Measurements from ENCODE around the gene MEGF9. TPM values are rescaled to one million over a fixed set of nuclear protein-coding genes. Genes with fewer than 3 reads are reported as not detected.

The MEGF9 gene
- total RNA-seq, 3 donors from 2014 or later, result 6.3 to 16.7 (median 9.3) TPM

DNA sequence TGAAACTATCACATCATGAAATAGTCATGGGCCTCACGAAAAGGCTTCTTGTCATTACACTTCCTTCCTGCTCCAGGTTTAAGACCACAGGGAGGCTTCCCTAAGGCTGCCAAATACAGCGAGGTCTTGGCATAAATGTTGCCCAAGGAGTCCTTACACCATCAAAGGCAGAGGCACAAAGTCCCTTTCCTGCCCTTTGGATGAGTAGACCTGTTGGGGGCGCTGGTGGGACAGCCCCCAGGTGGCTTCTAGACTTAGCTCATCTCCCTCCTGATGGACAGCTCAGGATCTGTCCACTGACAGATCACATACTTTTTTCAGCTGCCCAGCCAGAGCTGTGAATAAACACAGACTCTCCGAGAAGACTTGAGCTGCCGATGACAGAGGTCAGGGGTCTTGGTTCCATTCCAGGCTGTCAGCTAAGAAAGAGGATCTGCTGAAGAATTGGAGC lies 15.5 kb upstream of the MEGF9 start:
- TF ChIP-seq, protein P1, sequence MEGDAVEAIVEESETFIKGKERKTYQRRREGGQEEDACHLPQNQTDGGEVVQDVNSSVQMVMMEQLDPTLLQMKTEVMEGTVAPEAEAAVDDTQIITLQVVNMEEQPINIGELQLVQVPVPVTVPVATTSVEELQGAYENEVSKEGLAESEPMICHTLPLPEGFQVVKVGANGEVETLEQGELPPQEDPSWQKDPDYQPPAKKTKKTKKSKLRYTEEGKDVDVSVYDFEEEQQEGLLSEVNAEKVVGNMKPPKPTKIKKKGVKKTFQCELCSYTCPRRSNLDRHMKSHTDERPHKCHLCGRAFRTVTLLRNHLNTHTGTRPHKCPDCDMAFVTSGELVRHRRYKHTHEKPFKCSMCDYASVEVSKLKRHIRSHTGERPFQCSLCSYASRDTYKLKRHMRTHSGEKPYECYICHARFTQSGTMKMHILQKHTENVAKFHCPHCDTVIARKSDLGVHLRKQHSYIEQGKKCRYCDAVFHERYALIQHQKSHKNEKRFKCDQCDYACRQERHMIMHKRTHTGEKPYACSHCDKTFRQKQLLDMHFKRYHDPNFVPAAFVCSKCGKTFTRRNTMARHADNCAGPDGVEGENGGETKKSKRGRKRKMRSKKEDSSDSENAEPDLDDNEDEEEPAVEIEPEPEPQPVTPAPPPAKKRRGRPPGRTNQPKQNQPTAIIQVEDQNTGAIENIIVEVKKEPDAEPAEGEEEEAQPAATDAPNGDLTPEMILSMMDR (IDR thresholded peaks at IDR 0.05), result no peak
- H3K4me3 ChIP-seq, result no peak overlapping the region
- ATAC-seq (no peak), DNase-seq (no peak)
- H3K36me3 ChIP-seq (ENCODE audit: low read depth), result no peaks in the 10 kb centered on the region
- H3K9me3 ChIP-seq, result no peaks in the 10 kb centered on the region
- intact Hi-C loops (cut with DNase I, micrococcal nuclease), result no loop called here
- H3K4me1 ChIP-seq (ENCODE audit: low read depth), result no peaks in the 10 kb centered on the region

DNA sequence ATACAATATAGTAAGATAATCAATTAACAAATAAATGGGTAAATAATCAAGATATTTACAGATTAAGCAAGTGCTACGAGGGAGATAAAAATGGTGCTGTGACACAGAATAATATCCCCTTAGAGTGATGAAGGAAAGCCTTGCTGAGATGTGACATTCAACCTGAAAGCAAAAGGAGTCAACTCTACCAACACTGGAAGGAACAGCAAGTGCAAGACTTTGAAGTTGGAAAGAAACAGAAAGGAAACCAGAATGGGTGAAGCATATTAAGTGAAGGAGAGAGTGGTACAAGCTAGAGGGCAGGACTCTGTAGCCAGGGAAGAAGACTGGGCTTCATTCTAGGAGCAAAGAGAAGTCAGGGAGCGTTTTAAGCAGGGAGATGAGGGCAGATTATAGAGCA lies 12.2 kb upstream of the MEGF9 start:
- Histone ChIP-seq H3K9me3 (no peaks in the 10 kb centered on the region), H3K4me3 (no peak overlapping the region), H3K4me1 (ENCODE audit: low read depth) (no peaks in the 10 kb centered on the region), H3K36me3 (ENCODE audit: low read depth) (no peaks in the 10 kb centered on the region)
- ATAC-seq (no peak), DNase-seq (no peak)
- TF ChIP-seq, protein P1 (IDR thresholded peaks at IDR 0.05), result no peak
- intact Hi-C loops (cut with DNase I, micrococcal nuclease), result no loop called here

DNA sequence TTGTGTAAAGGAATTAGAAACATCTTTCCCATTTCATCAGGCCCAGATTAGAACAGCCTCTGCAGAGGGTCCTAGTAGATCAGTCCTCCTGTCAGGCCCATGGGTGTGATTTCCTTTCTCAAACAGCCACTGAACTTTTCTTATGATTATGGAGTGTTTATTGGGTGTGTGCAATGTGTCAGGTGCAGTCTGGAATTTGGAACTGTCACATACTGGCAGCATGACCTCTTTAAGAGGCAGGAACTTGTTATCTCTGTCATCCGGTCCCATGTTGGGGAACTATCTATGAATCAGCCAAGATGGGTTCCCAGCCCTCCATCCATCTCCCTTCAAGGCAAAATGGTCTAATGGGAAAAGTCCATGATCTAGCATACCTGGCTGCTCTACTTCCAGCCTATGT lies 11.6 kb upstream of the MEGF9 start:
- H3K4me1 ChIP-seq (ENCODE audit: low read depth), result no peaks in the 10 kb centered on the region
- no peaks in the 10 kb centered on the region for H3K36me3 ChIP-seq (ENCODE audit: low read depth)
- H3K4me3 ChIP-seq, result no peak overlapping the region
- intact Hi-C loops (cut with DNase I, micrococcal nuclease), result no loop called here
- no peaks in the 10 kb centered on the region for H3K9me3 ChIP-seq
- TF ChIP-seq, protein P1 (IDR thresholded peaks at IDR 0.05), result no peak
- no peak for ATAC-seq
- DNase-seq, result no peak

DNA sequence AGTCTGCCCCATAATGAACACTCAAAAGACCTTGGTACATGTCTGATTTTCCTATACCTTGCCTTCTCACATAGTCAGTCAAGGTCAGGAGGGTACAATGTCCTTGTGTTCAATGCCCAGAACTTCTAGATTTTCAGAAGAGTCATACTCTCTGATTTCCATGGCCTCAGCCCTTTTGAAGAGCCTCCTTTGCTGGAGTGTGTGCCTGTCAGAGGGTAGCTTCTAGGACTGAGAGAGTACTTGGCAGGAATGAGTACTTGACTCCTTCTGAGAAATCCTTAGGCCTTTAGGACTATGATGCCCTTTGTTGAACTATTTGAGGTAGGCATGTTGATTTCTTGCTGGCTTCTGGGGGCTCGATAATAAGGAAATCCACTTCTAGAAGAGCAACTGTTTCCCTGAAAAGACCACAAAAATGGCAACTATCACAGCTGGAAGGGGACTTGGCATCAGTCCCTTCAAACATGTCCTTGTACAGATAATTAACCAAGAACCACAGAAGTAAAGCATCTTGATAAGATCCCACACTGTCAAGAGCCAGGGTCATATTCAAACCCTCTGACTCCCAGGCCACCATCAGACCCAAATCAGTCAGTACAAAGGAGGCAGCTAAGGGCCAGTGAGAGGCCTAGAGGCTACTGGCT lies 10.6 kb upstream of the MEGF9 start:
- Histone ChIP-seq H3K4me1 (ENCODE audit: low read depth) (no peaks in the 10 kb centered on the region), H3K36me3 (ENCODE audit: low read depth) (no peaks in the 10 kb centered on the region), H3K4me3 (no peak overlapping the region), H3K9me3 (no peaks in the 10 kb centered on the region)
- no peak for ATAC-seq
- intact Hi-C loops (cut with DNase I, micrococcal nuclease), result no loop called here
- TF ChIP-seq, protein P1 (IDR thresholded peaks at IDR 0.05), result no peak
- no peak for DNase-seq

DNA sequence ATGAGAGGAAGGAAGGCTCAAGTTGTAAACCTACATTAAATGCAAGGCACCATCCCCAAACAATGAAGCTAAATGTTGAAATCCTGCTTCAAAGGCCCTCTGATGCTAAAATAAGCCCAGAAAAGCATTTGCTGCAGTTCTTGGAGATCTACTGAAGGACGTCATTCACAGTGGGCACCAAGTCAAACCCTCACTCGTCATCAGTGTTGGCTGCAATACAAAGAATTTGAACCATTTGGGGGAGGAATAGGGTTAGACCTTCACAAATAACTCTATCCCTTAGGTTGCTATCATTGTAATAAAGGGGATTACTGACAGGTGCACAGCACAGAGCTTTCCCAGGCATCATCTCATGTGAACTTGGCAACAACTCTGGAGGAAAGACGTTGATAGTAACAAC lies 9.3 kb upstream of the MEGF9 start:
- ATAC-seq, result no peak
- no peak overlapping the region for H3K4me3 ChIP-seq
- H3K4me1 ChIP-seq (ENCODE audit: low read depth), result no peaks in the 10 kb centered on the region

More for the DNA sequence above, 9.3 kb upstream of the MEGF9 start:
- H3K9me3 ChIP-seq, result no peaks in the 10 kb centered on the region
- intact Hi-C loops (cut with DNase I, micrococcal nuclease), result no loop called here
- no peak for DNase-seq
- TF ChIP-seq, protein P1 (IDR thresholded peaks at IDR 0.05), result no peak
- H3K36me3 ChIP-seq (ENCODE audit: low read depth), result no peaks in the 10 kb centered on the region
